HT-29 (cell line): ENCODE results near the gene ITPR2. TPM values are rescaled to one million over a fixed set of nuclear protein-coding genes. Genes with fewer than 3 reads are reported as not detected.

Experiments
- DNase-seq: peaks from one replicate; pipeline ENCODE4 v3.0.0-alpha.2; 2015; ENCODE audit warnings: low spot score
- total RNA-seq: library from RNA; depleted of rRNA; stranded (reverse); fragments of >200 nt; shearing (Covaris generic); gene quantifications from 2 replicates; pipeline ENCODE4 v1.2.3, GENCODE V29; 2014

ITPR2 gene
- total RNA-seq, 1 experiment from 2014 or later, result 10.8 TPM

- DNase-seq, result no peak
Observed at GRCh38 chr12:26410689-26411088, 422.3 kb downstream of the ITPR2 start.

GRCh38 chr12:26406813-26407212 is 426.2 kb downstream of the ITPR2 start:
- DNase-seq, result no peak

- no peak for DNase-seq
Observed at GRCh38 chr12:26406391-26406790, 426.6 kb downstream of the ITPR2 start.

- no peak for DNase-seq
Observed at GRCh38 chr12:26403601-26404000, 429.4 kb downstream of the ITPR2 start.

GRCh38 chr12:26402648-26403047 is 430.3 kb downstream of the ITPR2 start:
- DNase-seq, result peak; percentile 96

GRCh38 chr12:26401874-26402273 is 431.1 kb downstream of the ITPR2 start:
- DNase-seq, result no peak

GRCh38 chr12:26400627-26401026 is 432.4 kb downstream of the ITPR2 start:
- no peak for DNase-seq

- no peak for DNase-seq
Observed at GRCh38 chr12:26399381-26399780, 433.6 kb downstream of the ITPR2 start.

GRCh38 chr12:26396402-26396801 is 436.6 kb downstream of the ITPR2 start:
- DNase-seq, result no peak

- DNase-seq, result no peak
Observed at GRCh38 chr12:26389343-26389742, 443.7 kb downstream of the ITPR2 start.

- no peak for DNase-seq
Observed at GRCh38 chr12:26384536-26384935, 448.5 kb downstream of the ITPR2 start.

- no peak for DNase-seq
Observed at GRCh38 chr12:26383041-26383440, 450.0 kb downstream of the ITPR2 start.

GRCh38 chr12:26380897-26381296 is 452.1 kb downstream of the ITPR2 start:
- no peak for DNase-seq

GRCh38 chr12:26379777-26380467 is 453.1 kb downstream of the ITPR2 start:
- no peak for DNase-seq

- DNase-seq, result no peak
Observed at GRCh38 chr12:26378711-26379110, 454.3 kb downstream of the ITPR2 start.

GRCh38 chr12:26374934-26375680 is 457.9 kb downstream of the ITPR2 start:
- no peak for DNase-seq

- no peak for DNase-seq
Observed at GRCh38 chr12:26373606-26374495, 459.1 kb downstream of the ITPR2 start.

- DNase-seq, result no peak
Observed at GRCh38 chr12:26372866-26373265, 460.1 kb downstream of the ITPR2 start.

GRCh38 chr12:26370098-26370497 is 462.9 kb downstream of the ITPR2 start:
- DNase-seq, result no peak

- DNase-seq, result no peak
Observed at GRCh38 chr12:26369588-26369987, 463.4 kb downstream of the ITPR2 start.

GRCh38 chr12:26367991-26368730 is 464.8 kb downstream of the ITPR2 start:
- no peak for DNase-seq
